Activated gamma-delta T cell treated with Interleukin-2 at 50 U/mL for 16 hours (primary cell): ENCODE results near the gene PRPF40A.

Experiments
- DNase-seq: peaks from one replicate; pipeline ENCODE4 v3.0.0-alpha.2; 2020

Gene PRPF40A

GRCh38 chr2:152613235-152613634 lies 104.0 kb downstream of the PRPF40A start:
- DNase-seq = no peak

DNA sequence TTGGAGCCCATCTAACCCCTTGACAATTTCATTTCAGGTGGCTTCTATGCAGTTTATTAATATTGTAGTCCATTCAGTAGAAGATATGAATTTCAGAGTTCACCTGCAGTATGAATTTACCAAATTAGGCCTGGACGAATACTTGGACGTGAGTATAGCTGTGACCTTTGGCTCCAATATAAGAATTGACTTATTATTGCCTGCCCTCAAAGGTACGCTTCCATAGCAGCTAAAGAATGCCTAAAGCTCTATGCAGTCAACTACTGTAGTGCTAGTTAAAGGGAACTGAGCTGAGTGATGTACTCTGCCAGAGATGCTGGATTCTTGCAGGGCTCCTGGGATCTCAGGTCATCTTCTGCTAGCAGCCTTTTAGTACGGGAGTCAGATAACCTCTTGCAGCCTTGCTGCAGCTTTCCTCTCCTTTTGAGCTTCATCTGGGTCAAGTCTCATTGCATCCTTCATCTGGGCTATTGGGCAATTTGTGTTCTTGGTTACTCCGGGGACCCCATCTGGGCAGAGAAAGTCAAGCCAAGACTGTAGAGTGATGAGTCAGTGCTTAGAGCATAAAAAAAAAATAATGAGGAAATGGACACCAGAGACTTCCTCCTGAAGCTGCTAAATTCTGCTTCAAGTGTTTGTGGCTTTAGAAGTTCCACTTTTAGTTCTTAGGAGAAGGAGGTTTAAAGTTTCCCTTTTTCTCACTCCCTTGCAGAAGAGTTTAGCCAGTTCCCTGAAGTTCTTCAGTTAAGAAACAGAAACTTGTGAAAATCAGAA lies 105.6 kb downstream of the PRPF40A start:
- DNase-seq = no peak

DNA sequence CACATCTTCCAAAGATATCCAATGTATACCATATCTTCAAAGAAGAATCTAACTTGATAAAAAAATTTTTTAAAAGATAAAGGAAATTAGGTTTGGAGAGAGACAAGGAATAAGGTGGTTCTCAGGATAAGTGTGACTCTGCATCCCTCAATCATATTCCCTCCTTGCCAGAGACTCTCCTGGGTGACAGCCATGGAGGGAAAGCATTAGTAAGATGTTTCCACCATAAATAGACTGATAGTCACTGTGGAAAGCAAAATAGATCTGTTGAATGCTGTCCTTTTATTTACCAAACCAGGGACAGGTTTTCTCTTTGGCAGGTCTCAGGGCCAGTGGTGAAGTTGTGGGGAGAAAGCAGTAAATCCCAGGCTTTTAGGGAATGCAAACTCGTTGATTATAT lies 107.6 kb downstream of the PRPF40A start:
- no peak for DNase-seq

DNA sequence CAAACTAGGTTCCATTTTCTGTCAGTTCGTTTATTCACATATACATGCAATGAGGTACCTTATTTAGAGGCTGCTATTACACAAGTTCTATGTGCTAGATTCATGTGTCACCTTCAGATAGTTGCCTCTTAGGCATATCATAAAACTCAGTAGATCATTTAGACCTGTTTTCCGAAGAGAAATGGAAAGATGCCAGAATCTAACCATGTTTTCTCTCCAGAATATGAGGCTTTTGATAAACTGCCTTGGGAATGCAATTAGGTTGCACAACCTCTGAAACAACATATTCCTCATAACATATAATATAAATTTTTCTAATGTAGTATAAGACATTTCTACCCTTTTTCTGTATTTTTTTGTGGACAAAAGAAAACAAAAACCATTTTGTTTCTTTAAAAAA lies 108.1 kb downstream of the PRPF40A start:
- no peak for DNase-seq

DNA sequence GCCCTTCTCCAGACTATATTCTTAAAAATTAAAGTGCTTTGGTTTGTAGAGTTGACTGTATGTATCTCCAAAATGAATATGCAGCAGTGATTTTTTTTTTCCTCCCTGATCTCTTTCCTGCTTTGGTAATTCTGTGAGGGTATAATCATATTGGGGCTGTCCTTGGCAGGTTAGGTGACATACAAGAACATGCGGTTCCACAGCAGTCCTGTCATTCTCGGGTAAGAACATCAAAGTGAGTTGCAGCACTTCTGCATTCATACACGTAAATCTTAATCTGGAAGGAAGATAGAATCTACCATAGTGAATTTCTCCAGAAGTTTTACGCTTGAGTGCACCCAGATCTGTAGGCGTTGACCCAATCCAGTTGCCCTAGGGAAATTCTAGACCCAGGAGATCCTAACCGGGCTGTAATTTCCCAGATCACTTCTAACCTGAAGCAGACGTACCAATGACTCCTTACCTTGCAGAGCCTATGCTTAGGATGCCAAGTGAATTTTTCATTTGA lies 109.4 kb downstream of the PRPF40A start:
- no peak for DNase-seq

DNA sequence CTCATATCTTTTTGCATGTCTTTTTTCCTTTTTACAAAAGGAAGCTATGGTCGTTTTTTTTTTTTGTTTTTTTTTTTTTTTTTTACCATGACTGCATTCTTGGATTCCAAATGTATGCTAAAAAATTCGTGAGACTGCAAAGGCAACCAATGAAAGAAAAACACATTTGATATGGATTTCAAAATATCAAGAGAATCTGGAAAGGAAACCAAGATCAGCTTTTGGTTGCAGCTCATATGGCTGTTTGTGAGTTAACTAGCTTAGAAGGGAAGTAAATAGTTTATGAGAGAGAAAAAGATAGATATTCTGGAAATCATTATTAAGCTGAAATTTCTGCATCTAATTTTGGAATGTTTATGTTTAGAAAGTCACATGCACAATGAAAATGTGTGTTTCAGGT lies 110.3 kb downstream of the PRPF40A start:
- DNase-seq = no peak

GRCh38 chr2:152606081-152606480 lies 111.2 kb downstream of the PRPF40A start:
- DNase-seq = no peak

GRCh38 chr2:152603166-152603565 lies 114.1 kb downstream of the PRPF40A start:
- no peak for DNase-seq

- no peak for DNase-seq
Observed at GRCh38 chr2:152602750-152603149, 114.5 kb downstream of the PRPF40A start.
